ENCODE results near the gene ABCA2.

DNA sequence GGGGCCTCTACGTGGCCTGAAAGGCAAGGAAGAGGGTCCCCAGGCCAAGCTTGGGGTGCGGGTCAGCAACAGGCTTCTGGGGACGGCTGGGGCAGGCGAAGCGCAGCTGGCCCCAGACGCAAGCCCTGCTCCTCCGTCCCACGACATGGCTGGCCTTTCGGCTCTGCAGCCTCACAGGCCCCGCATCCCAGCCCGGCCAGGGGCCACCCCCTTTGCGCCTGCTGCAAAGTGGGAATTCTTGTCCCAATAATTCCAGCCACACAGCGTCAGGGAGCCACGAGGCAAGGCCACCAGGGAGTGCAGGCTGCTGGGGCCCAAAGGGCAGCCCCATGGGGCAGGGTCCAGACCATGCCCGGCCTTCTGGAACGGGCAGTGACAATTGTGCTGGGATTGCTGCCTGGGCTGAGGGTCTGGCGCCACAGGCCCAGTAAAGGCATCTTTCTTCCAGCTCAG, 26.9 kb upstream of the ABCA2 start:
- no peak for TF ChIP-seq POLR2A (IDR thresholded peaks at IDR 0.05; ENCODE audit: low read length)
- no peak for TF ChIP-seq GATA1 (IDR thresholded peaks at IDR 0.05; ENCODE audit: low read depth, low read length)

All from erythroblast (primary cell).